HFFc6 (cell line): ENCODE measurements around the gene TXNDC9. TPM values are rescaled to one million over a fixed set of nuclear protein-coding genes. Genes with fewer than 3 reads are reported as not detected.

Source experiments
- DNase-seq: peaks from one replicate; pipeline ENCODE4 v3.0.0-alpha.2; 2018
- H3K27ac Mint-ChIP-seq: 2 replicates; pipeline ENCODE4 v1.8.0; 2020; ENCODE audit warnings: mild to moderate bottlenecking, mixed read lengths
- H3K27me3 Mint-ChIP-seq: 2 replicates; pipeline ENCODE4 v1.8.0; 2021; ENCODE audit warnings: mild to moderate bottlenecking, moderate library complexity, mixed read lengths; ENCODE audit not compliant: insufficient read depth
- H3K36me3 Mint-ChIP-seq: 2 replicates; pipeline ENCODE4 v1.8.0; 2021; ENCODE audit warnings: low read depth, mixed read lengths
- H3K4me1 Mint-ChIP-seq: 2 replicates; pipeline ENCODE4 v1.8.0; 2020; ENCODE audit warnings: low read depth, mixed read lengths
- H3K4me3 Mint-ChIP-seq: 2 replicates; pipeline ENCODE4 v1.8.0; 2020; ENCODE audit warnings: mild to moderate bottlenecking, moderate library complexity, mixed read lengths
- H3K9me3 Mint-ChIP-seq: 2 replicates; pipeline ENCODE4 v1.8.0; 2020; ENCODE audit warnings: mild to moderate bottlenecking, mixed read lengths
- CTCF ChIP-seq: fragments of 200-600 bp; sonication (generic); IDR thresholded peaks from 2 replicates; pipeline ENCODE4 v1.5.0; 2021; ENCODE audit warnings: antibody characterized with exemption, mild to moderate bottlenecking
- long read RNA-seq: library from polyadenylated mRNA; unstranded; transcript quantifications from one replicate; pipeline ENCODE4 v2.0.0, GENCODE V29; 2019
- total RNA-seq, 6 experiments: library from RNA; stranded (reverse); fragmentation: NEBNext Ultra II Directional; extraction: Animal tissue kit (Norgen Biotek cat#: 25700); gene quantifications; 2 replicates in 1 of 6; 3 replicates in 5 of 6; pipeline ENCODE4 v1.2.3, GENCODE V29; 2021

TXNDC9 gene, protein sequence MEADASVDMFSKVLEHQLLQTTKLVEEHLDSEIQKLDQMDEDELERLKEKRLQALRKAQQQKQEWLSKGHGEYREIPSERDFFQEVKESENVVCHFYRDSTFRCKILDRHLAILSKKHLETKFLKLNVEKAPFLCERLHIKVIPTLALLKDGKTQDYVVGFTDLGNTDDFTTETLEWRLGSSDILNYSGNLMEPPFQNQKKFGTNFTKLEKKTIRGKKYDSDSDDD
- total RNA-seq = 10 to 100 TPM; 40.3 to 47.9 (median 43.9) TPM
- long read RNA-seq, transcript TXNDC9-201 (5 exons, 1,637 nt) = major isoform, 87 of 106 reads
- long read RNA-seq, partial matches to known transcripts = 10 of 106 reads
- long read RNA-seq, other reads (novel, unspliced or antisense) = 3 of 106 reads

DNA sequence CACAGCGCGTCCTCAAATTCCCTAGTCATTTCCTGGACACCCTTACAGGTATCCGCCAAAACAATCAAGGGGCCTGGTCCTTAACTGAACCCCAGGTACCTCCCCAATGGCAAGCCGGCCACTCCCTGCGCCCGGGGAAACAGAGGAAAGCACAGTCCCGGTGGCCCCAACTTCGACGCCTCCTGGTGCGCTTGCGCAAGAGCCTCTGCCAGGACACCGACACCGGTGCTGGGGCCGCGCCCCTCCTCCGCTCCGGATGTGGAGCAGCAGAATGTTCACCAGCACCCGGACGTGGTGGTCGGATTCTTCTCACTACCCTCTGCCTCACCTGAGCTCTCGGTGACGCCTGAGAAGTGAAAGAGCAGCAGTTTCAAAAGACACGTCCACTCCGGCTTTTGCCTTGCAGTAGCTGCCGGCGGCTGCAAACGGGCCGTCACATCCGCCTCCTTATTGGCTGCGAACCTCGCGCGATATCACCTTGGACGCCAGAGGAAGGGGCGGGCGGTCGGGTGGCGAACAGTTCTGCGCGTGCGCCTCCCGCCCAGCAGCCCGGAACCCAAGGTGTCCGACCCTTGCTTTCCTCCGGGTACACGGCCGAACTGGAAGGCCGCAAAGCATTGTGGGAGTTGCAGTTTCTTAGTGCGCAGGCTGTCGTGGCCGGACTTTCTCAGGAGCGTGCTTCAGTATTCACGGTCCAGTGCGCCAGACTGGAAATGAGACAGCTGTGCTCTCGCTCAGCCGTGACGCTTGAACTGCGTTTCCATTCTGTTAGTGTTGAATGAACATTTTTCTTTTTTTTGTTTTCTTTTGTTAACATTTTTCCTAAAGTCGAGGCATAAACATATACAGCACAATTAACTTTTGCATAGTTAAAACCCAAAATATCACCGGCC is at the start of gene TXNDC9:
TXNDC9 (minus strand) TSS at position 423 of the 893 bp plus-strand sequence. CDS start 3,123 bp downstream, outside the sequence.
- no peak for TF ChIP-seq CTCF
- peak; percentile 99 for DNase-seq
- Mint-ChIP-seq H3K4me3 (no peak within 1 kb of the TSS), H3K4me1 (peaks cover 31% of the 10 kb centered on the region), H3K36me3 (peaks cover 17% of the 10 kb centered on the region), H3K9me3 (no peaks in the 10 kb centered on the region), H3K27me3 (peaks cover 1% of the 10 kb centered on the region; the same call in 1 of the 2 replicates), H3K27ac (no peak within 1 kb of the TSS)

DNA sequence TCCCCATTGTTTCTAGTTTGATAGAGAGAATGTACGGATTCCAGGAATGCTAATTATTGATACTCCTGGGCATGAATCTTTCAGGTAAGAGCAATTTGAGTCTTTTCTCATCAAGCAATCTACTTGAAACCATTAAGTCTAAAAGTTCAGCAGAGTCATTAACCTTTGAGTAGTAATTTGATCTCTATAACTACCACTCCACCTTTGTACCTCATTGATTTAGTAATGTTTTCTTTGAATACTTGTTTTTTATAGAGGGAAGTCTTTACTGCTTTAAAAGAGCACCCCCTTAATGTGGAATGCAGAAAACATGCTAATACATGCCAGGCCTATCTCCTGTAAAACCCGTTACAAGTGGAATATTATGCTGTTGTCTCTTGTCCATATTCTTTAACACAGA is 46.0 kb upstream of the TXNDC9 start:
- Mint-ChIP-seq H3K9me3 (no peaks in the 10 kb centered on the region), H3K27me3 (peaks cover 2% of the 10 kb centered on the region), H3K27ac (no peak overlapping the region), H3K36me3 (peaks cover 45% of the 10 kb centered on the region), H3K4me3 (no peak overlapping the region), H3K4me1 (peaks cover 30% of the 10 kb centered on the region)
- DNase-seq = no peak
- no peak for TF ChIP-seq CTCF

DNA sequence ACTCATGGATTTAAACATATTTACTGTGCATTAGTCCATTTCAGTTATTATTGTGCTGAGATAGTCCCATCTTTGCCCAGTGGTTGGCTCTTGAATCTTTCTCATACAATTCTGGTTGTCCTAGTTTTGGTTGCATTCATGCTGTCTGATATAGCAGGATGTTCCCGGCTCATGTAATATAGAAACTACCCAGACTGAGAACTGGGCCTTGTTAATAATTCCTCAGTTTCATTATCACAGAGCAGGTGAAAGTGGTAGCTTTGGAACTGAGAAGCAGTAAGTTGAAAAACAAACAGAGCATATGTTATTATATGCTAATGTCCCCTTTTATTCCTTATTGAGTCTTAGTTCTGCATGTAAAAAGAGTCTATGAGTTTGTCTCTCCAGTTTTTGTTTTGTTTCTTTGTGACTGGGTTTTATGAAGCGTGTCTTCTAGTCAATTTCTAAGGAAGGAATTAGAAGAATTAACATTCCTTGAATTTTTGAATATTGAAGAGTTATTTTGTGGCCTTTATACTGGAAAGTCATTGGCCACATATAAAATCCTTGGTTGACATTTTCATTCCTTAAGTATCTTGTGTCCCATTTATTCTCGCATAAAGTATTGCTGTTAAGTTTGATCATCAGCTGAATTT is 44.4 kb upstream of the TXNDC9 start:
- no peak for TF ChIP-seq CTCF
- no peak for DNase-seq
- peaks cover 17% of the 10 kb centered on the region for H3K4me1 Mint-ChIP-seq
- H3K27ac Mint-ChIP-seq = peak overlapping the region; percentile 5; the same call in 1 of the 2 replicates
- H3K9me3 Mint-ChIP-seq = no peaks in the 10 kb centered on the region
- peaks cover 43% of the 10 kb centered on the region for H3K36me3 Mint-ChIP-seq
- no peak overlapping the region for H3K4me3 Mint-ChIP-seq
- no peaks in the 10 kb centered on the region for H3K27me3 Mint-ChIP-seq

DNA sequence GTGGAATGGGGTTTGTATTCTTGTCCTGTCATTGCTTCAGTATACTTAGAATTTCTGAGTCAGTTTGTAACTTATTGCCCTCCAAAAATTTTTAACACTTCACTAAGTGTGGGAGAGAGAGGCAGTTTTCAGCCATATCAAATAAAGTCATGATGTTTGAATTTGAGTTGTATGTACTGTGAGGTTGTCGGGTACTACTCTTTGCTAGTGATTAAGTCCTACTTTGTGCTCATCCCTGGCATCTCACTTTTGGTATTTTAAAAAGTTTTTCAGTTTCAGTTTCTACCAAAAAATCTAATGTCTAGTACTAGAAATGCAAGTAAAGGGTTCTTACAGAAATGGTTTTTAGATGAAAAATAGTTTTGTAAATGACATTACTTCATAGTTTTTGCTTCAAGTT is 41.7 kb upstream of the TXNDC9 start:
- Mint-ChIP-seq H3K4me1 (peaks cover 16% of the 10 kb centered on the region), H3K27me3 (peaks cover under 1% of the 10 kb centered on the region; the same call in 1 of the 2 replicates), H3K9me3 (no peaks in the 10 kb centered on the region), H3K4me3 (no peak overlapping the region), H3K36me3 (peaks cover 51% of the 10 kb centered on the region), H3K27ac (no peak overlapping the region)
- no peak for TF ChIP-seq CTCF
- DNase-seq = no peak

DNA sequence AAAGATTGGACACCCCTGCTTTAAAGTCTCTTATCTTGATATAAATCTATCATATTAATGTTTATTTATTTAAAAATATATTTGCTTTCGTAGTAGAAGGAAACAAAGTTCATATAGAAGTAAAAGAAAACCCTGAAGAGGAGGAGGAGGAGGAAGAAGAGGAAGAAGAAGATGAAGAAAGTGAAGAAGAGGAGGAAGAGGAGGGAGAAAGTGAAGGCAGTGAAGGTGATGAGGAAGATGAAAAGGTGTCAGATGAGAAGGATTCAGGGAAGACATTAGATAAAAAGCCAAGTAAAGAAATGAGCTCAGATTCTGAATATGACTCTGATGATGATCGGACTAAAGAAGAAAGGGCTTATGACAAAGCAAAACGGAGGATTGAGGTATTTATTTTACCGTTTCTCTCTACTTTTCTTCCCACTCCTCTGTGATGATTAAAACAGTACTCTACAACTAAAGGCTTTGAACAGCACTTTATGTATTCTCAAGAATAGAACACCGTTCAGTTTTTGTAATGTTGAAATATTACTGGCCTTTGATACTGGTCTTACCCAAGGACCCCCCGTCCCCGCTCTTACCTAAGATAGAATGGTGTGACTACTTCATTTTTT is 40.2 kb upstream of the TXNDC9 start:
- DNase-seq = no peak
- Mint-ChIP-seq H3K27me3 (peaks cover 1% of the 10 kb centered on the region; the same call in 1 of the 2 replicates), H3K36me3 (peaks cover 50% of the 10 kb centered on the region), H3K9me3 (no peaks in the 10 kb centered on the region), H3K4me1 (peaks cover 16% of the 10 kb centered on the region), H3K27ac (no peak overlapping the region), H3K4me3 (no peak overlapping the region)
- no peak for TF ChIP-seq CTCF
